Thoracic aorta (tissue), 2 donors: ENCODE results near the gene TFDP2. TPM values are rescaled to one million over a fixed set of nuclear protein-coding genes. Genes with fewer than 3 reads are reported as not detected.

Source experiments
- ATAC-seq: fragments of 150-250 bp; one replicate; pipeline ENCODE4 v1.8.0; 2017; ENCODE audit warnings: low read depth; ENCODE audit not compliant: insufficient number of reproducible peaks, low FRiP score
- DNase-seq: peaks from one replicate; pipeline ENCODE4 v3.0.0-alpha.2; 2020; ENCODE audit warnings: low spot score
- H3K27ac ChIP-seq, 2 donors: fragments of 200-600 bp; sonication (generic); 1 replicate in 1 of 2; 2 replicates in 1 of 2; pipeline ENCODE4 v1.5.1; 2016; ENCODE audit warnings: mild to moderate bottlenecking in 2 of 2, moderate library complexity in 2 of 2
- H3K27me3 ChIP-seq: fragments of 200-600 bp; sonication (generic); replicated peaks from 2 replicates; pipeline ENCODE4 v1.6.0; 2016; ENCODE audit warnings: mild to moderate bottlenecking; ENCODE audit not compliant: insufficient read depth
- H3K36me3 ChIP-seq: fragments of 200-600 bp; sonication (generic); one replicate; pipeline ENCODE4 v1.5.1; 2016
- H3K4me1 ChIP-seq, 2 donors: fragments of 200-600 bp; sonication (generic); 1 replicate in 1 of 2; 2 replicates in 1 of 2; pipeline versions ENCODE4 v1.5.1 to v1.6.0; 2016; ENCODE audit warnings: low read depth in 2 of 2, mild to moderate bottlenecking in 1 of 2; ENCODE audit not compliant: control insufficient read depth in 1 of 2
- H3K4me3 ChIP-seq: fragments of 200-600 bp; sonication (generic); 2 replicates; pipeline ENCODE4 v1.5.1; 2016; ENCODE audit warnings: mild to moderate bottlenecking
- H3K9me3 ChIP-seq: fragments of 200-600 bp; sonication (generic); 2 replicates; pipeline ENCODE4 v1.5.1; 2016
- CTCF ChIP-seq: fragments of 200-600 bp; sonication (generic); IDR thresholded peaks from one replicate; pipeline ENCODE4 v1.5.1; 2019; ENCODE audit warnings: antibody characterized with exemption
- total RNA-seq, 2 donors: library from RNA; depleted of rRNA; stranded (reverse); fragments of >200 nt; gene quantifications; one replicate each; pipeline versions ENCODE4 v1.1.0 to v1.2.3, GENCODE V29; 2016

TFDP2 gene
- total RNA-seq, 2 donors from 2014 or later, result 29.2 to 210 TPM

GRCh38 chr3:142004025-142004424 is 145.3 kb downstream of the TFDP2 start:
- no peaks in the 10 kb centered on the region for H3K9me3 ChIP-seq
- no peaks in the 10 kb centered on the region for H3K27me3 ChIP-seq
- DNase-seq, result no peak
- no peak for TF ChIP-seq CTCF
- H3K27ac ChIP-seq, result no peak overlapping the region
- H3K36me3 ChIP-seq, result no peaks in the 10 kb centered on the region
- no peak overlapping the region for H3K4me3 ChIP-seq
- no peaks in the 10 kb centered on the region for H3K4me1 ChIP-seq
- ATAC-seq, result no peak

GRCh38 chr3:142003291-142003690 is 146.1 kb downstream of the TFDP2 start:
- no peak for DNase-seq
- no peaks in the 10 kb centered on the region for H3K9me3 ChIP-seq
- H3K36me3 ChIP-seq, result no peaks in the 10 kb centered on the region
- no peak for TF ChIP-seq CTCF
- no peak overlapping the region for H3K4me3 ChIP-seq
- H3K4me1 ChIP-seq, result no peaks in the 10 kb centered on the region
- no peaks in the 10 kb centered on the region for H3K27me3 ChIP-seq
- no peak for ATAC-seq
- H3K27ac ChIP-seq, result no peak overlapping the region

GRCh38 chr3:142000325-142000870 is 148.9 kb downstream of the TFDP2 start:
- ATAC-seq (no peak), DNase-seq (no peak)
- Histone ChIP-seq H3K27ac (no peak overlapping the region), H3K36me3 (no peaks in the 10 kb centered on the region), H3K27me3 (no peaks in the 10 kb centered on the region), H3K4me3 (no peak overlapping the region), H3K9me3 (no peaks in the 10 kb centered on the region), H3K4me1 (no peaks in the 10 kb centered on the region)
- no peak for TF ChIP-seq CTCF

- H3K9me3 ChIP-seq, result no peaks in the 10 kb centered on the region
- peaks cover 0 to 7% of the 10 kb centered on the region in 2 donors for H3K4me1 ChIP-seq
- peak; percentile 15 for TF ChIP-seq CTCF
- H3K36me3 ChIP-seq, result no peaks in the 10 kb centered on the region
- ATAC-seq (no peak), DNase-seq (no peak)
- no peak overlapping the region for H3K4me3 ChIP-seq
- H3K27me3 ChIP-seq, result no peaks in the 10 kb centered on the region
- no peak overlapping the region for H3K27ac ChIP-seq
These were observed 150.6 kb downstream of the TFDP2 start for GRCh38 chr3:141998669-141999290.

- Histone ChIP-seq H3K4me3 (no peak overlapping the region), H3K27ac (no peak overlapping the region), H3K36me3 (no peaks in the 10 kb centered on the region), H3K9me3 (no peaks in the 10 kb centered on the region), H3K4me1 (peaks cover 0 to 7% of the 10 kb centered on the region in 2 donors), H3K27me3 (no peaks in the 10 kb centered on the region)
- TF ChIP-seq CTCF, result no peak
- ATAC-seq (no peak), DNase-seq (no peak)
These were observed 152.9 kb downstream of the TFDP2 start for GRCh38 chr3:141996437-141996836.
